GM12875 (cell line): ENCODE results near the gene PAFAH1B1.

Experiments
- H3K4me3 ChIP-seq: one replicate; pipeline ENCODE4 v1.5.1; 2011; ENCODE audit warnings: low read depth, low read length, control low read depth
- TF ChIP-seq, protein P1 (sequence below): IDR thresholded peaks from 2 replicates; pipeline ENCODE4 v1.5.1; 2011; ENCODE audit warnings: low read depth, mild to moderate bottlenecking, control low read depth, inconsistent platforms, low read length, moderate library complexity, borderline replicate concordance; ENCODE audit not compliant: insufficient read depth

Gene PAFAH1B1

DNA sequence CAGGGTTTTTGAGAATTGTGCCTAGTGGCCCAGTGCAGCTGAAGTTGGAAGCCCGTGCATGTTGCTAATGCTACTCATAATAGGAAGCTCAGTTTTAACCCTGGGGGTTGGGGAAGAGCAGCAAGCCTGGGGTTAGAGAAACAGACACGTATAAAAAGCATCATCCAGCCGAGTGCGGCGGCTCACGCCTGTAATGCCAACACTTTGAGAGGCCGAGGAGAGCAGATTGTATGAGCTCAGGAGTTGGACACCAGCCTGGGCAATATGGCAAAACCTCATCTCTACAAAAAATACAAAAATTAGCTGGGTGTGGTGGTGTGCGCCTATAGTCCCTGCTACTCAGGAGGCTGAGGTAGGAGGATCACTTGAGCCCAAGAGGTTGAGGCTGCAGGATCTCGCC, 120.4 kb downstream of the PAFAH1B1 start:
- no peak overlapping the region for H3K4me3 ChIP-seq
- TF ChIP-seq, protein P1, sequence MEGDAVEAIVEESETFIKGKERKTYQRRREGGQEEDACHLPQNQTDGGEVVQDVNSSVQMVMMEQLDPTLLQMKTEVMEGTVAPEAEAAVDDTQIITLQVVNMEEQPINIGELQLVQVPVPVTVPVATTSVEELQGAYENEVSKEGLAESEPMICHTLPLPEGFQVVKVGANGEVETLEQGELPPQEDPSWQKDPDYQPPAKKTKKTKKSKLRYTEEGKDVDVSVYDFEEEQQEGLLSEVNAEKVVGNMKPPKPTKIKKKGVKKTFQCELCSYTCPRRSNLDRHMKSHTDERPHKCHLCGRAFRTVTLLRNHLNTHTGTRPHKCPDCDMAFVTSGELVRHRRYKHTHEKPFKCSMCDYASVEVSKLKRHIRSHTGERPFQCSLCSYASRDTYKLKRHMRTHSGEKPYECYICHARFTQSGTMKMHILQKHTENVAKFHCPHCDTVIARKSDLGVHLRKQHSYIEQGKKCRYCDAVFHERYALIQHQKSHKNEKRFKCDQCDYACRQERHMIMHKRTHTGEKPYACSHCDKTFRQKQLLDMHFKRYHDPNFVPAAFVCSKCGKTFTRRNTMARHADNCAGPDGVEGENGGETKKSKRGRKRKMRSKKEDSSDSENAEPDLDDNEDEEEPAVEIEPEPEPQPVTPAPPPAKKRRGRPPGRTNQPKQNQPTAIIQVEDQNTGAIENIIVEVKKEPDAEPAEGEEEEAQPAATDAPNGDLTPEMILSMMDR: no peak

GRCh38 chr17:2716649-2717048, 123.2 kb downstream of the PAFAH1B1 start:
- TF ChIP-seq, protein P1: no peak
- no peak overlapping the region for H3K4me3 ChIP-seq

DNA sequence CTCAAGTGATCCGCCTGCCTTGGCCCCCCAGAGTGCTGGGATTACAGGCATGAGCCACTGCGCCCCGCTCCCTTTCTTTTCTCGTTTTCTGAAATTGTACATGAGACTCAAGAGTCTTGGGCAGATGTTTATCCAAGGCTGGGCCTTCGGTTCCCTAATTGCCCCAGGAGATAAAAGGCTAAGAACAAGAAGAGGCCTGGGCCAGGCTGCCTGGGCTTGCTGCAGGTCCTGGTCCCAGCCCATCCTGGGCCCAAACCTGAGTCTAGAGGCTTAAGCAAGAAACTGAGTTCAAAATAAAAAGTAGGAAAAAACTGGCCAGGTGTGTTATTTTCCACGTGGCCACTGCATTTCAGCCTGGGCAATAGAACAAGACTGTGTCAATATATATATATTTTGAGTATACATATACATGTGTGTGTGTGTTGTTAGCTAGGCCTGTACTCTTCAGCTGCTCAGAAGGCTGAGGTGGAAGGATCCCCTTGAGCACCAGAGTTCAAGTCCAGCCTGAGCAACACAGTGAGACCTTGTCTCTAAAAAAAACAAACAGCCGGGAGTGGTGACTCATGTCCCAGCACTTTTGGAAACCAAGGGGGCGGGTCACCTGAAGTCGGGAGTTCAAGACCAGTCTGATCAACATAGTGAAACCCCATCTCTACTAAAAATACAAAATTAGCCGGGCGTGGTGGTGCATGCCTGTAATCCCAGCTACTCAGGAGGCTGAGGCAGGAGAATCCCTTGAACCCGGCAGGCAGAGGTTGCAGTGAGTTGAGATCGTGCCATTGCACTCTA, 124.9 kb downstream of the PAFAH1B1 start:
- TF ChIP-seq, protein P1: no peak
- H3K4me3 ChIP-seq: no peak overlapping the region

GRCh38 chr17:2719861-2720260, 126.4 kb downstream of the PAFAH1B1 start:
- TF ChIP-seq, protein P1: no peak
- H3K4me3 ChIP-seq: no peak overlapping the region

DNA sequence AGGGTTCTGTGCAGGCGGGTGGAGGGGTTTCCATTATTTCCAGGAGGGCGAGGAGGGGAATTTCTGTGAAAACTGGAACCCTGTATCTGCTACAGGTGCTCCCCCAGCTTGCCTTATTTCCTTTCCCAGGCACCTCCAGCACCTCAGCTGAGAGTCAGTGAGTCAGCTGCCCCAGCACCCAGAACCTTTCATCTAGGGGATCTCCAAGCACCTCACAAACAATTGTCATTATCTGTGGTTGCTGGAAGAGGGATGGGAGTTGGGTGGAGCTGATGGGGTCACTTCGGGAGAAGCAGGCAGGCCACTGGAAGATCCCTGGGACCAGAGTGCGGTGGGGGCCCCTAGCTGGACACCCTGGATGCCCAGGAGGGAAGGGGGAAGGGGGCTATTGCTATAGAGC, 128.1 kb downstream of the PAFAH1B1 start:
- no peak overlapping the region for H3K4me3 ChIP-seq
- TF ChIP-seq, protein P1: no peak

DNA sequence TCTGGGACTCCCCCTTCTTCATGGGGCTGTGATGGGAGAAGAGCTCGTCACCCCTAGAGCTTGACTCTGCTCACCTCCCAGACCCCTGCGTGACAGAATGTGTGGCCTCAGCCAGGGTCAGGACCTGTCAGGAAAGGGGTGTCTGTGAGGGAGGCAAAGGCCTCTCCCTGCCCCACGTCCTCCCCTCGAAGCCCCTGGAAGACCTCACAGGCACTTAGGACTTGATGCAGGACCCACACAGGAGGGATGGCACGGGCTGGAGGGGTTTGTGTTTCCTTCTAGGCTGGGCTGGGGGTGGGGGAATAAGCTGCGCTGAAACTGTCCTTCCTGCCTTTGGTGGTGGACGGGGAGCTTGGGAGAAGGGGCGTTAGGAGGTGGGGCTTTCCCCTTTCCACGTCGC, 129.2 kb downstream of the PAFAH1B1 start:
- no peak overlapping the region for H3K4me3 ChIP-seq
- TF ChIP-seq, protein P1: no peak

GRCh38 chr17:2723505-2723996, 130.1 kb downstream of the PAFAH1B1 start:
- H3K4me3 ChIP-seq: no peak overlapping the region
- TF ChIP-seq, protein P1: no peak
